Omental fat pad (tissue), 4 donors: ENCODE results near the gene ACBD3. TPM values are rescaled to one million over a fixed set of nuclear protein-coding genes. Genes with fewer than 3 reads are reported as not detected.
A peak's percentile ranks its signal among the peaks of the same experiment; 100 is the strongest.

Source experiments
- ATAC-seq: fragments of 150-250 bp; one replicate; pipeline ENCODE4 v1.9.1; 2016; ENCODE audit warnings: mild to moderate bottlenecking, moderate library complexity; ENCODE audit not compliant: low FRiP score
- DNase-seq: peaks from one replicate; pipeline ENCODE4 v3.0.0-alpha.2; 2019; ENCODE audit warnings: low spot score
- CTCF ChIP-seq, 3 donors: fragments of 450-650 bp; IDR thresholded peaks; one replicate each; pipeline ENCODE4 v1.5.1; 2016 to 2017; ENCODE audit warnings: antibody characterized with exemption in 3 of 3, mild to moderate bottlenecking in 3 of 3, moderate library complexity in 2 of 3
- total RNA-seq, 4 donors: library from RNA; depleted of rRNA; stranded (reverse); fragments of >200 nt; gene quantifications; one replicate each; pipeline ENCODE4 v1.1.0, GENCODE V29; 2016

Gene ACBD3
- total RNA-seq, result 10 to 100 TPM; 43.1 to 52.9 (median 48.1) TPM

- DNase-seq (peak; percentile 50), ATAC-seq (peak; percentile 85)
- no peak for TF ChIP-seq CTCF (IDR thresholded peaks at IDR 0.05)
Measured at GRCh38 chr1:226186124-226187018, at the start of gene ACBD3. Gene ACBD3 (minus strand): TSS chr1:226186741. CDS start chr1:226186675, 66 bp downstream.

- no peak for ATAC-seq
- no peak for DNase-seq
- no peak for TF ChIP-seq CTCF (IDR thresholded peaks at IDR 0.05)
Measured at GRCh38 chr1:226233806-226234205, 47.3 kb upstream of the ACBD3 start.

DNA sequence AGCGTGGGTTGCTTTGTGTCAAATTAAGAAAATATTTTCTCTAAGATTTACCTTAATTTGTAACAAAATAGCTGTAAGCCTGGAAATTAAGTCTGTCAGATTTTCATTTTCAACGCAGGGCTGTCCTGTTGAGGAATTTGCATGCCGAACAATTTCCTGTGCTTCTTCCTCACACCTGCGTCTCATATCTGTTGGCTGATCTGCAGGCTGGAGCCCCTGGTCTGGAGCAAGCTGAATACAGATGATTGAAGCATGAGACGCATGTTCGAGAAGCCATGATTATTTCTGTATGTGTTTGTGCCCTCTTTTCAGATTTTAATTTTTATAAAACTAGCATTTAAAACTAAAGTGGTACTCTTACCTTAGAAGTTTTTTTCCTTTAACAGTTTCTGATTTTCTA lies 46.8 kb upstream of the ACBD3 start:
- TF ChIP-seq CTCF (IDR thresholded peaks at IDR 0.05), result no peak
- DNase-seq (no peak), ATAC-seq (no peak)

- no peak for ATAC-seq
- no peak for TF ChIP-seq CTCF (IDR thresholded peaks at IDR 0.05)
Measured at GRCh38 chr1:226226601-226227000, 40.1 kb upstream of the ACBD3 start.

GRCh38 chr1:226223786-226224244 lies 37.3 kb upstream of the ACBD3 start:
- DNase-seq (no peak), ATAC-seq (peak; percentile 54)
- no peak for TF ChIP-seq CTCF (IDR thresholded peaks at IDR 0.05)

More at GRCh38 chr1:226226601-226227000, 40.1 kb upstream of the ACBD3 start:
- no peak for DNase-seq

GRCh38 chr1:226223157-226223785 lies 36.7 kb upstream of the ACBD3 start, which contains the start of gene MIXL1:
Gene MIXL1 (plus strand): TSS chr1:226223664. CDS start chr1:226223682, 18 bp downstream.
- ATAC-seq, result peak; percentile 14
- DNase-seq, result no peak
- no peak for TF ChIP-seq CTCF (IDR thresholded peaks at IDR 0.05)
